Tibial nerve (tissue), 3 donors: ENCODE measurements around the gene WNK3.

Source experiments
- POLR2A ChIP-seq, 2 donors: fragments of 450-650 bp; IDR thresholded peaks; one replicate each; pipeline ENCODE4 v1.6.1; 2017; ENCODE audit warnings: antibody characterized with exemption in 2 of 2, mild to moderate bottlenecking in 2 of 2, moderate library complexity in 2 of 2
- TF ChIP-seq, protein P1 (sequence below), 5 experiments: fragments of 200-600 bp in 3 of 5; fragments of 450-650 bp in 2 of 5; sonication (generic) in 3 of 5; IDR thresholded peaks; one replicate each; pipeline ENCODE4 v1.5.1; 2016 to 2019; ENCODE audit warnings: antibody characterized with exemption in 5 of 5, mild to moderate bottlenecking in 3 of 5, moderate library complexity in 2 of 5

DNA sequence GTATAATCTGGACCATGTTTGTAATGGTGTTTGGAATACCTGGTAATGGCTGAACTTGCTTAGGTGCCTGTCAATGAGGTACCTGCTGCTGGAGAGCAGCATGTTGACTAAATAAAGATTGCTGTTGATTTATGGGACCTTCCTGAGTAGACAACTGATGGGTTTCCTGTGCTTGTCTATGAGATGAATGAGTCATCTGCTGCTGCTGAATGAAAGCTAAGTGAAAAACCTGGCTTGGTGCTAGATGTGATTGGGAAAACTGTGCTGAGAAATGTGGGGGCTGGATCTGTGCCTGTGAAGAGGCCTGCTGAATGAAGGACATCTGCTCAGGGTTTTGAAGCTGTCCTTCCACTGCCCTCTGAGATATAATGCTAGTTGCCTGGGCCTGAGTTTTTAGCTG, 69.6 kb downstream of the WNK3 start:
- no peak for TF ChIP-seq POLR2A (IDR thresholded peaks at IDR 0.05)
- TF ChIP-seq, protein P1, sequence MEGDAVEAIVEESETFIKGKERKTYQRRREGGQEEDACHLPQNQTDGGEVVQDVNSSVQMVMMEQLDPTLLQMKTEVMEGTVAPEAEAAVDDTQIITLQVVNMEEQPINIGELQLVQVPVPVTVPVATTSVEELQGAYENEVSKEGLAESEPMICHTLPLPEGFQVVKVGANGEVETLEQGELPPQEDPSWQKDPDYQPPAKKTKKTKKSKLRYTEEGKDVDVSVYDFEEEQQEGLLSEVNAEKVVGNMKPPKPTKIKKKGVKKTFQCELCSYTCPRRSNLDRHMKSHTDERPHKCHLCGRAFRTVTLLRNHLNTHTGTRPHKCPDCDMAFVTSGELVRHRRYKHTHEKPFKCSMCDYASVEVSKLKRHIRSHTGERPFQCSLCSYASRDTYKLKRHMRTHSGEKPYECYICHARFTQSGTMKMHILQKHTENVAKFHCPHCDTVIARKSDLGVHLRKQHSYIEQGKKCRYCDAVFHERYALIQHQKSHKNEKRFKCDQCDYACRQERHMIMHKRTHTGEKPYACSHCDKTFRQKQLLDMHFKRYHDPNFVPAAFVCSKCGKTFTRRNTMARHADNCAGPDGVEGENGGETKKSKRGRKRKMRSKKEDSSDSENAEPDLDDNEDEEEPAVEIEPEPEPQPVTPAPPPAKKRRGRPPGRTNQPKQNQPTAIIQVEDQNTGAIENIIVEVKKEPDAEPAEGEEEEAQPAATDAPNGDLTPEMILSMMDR (IDR thresholded peaks at IDR 0.05) = no peak
